ENCODE data around the gene ETV5. TPM values are rescaled to one million over a fixed set of nuclear protein-coding genes. Genes with fewer than 3 reads are reported as not detected.

The ETV5 gene
- total and polyA plus RNA-seq, 9 of the 15 experiments (the other 6 are each of a cell fraction or from before 2014, with no cell fraction given): 9.2 to 25.9 (median 15.9) TPM

- no peak for TF ChIP-seq XRCC3 (IDR thresholded peaks at IDR 0.05)
- no peak for TF ChIP-seq ZBTB9 (CRISPR knock-in tag; IDR thresholded peaks at IDR 0.05)
- no peak for TF ChIP-seq MBD1 (CRISPR knock-in tag; IDR thresholded peaks at IDR 0.05)
These were observed 95.6 kb downstream of the ETV5 start (continued) for GRCh38 chr3:186013312-186013711.

- POLR2A ChIA-PET: interaction anchor here (0.6 kb wide), 1 partner anchor 166 kb away, joined by 3 read pairs; no protein-coding TSS in a partner anchor
These were observed 96.8 kb downstream of the ETV5 start for GRCh38 chr3:186012137-186012536.

More at GRCh38 chr3:186012137-186012536, 96.8 kb downstream of the ETV5 start:
- TF ChIP-seq E2F1 (CRISPR knock-in tag; IDR thresholded peaks at IDR 0.05): no peak
- 0 out of 6 replicates have a peak, but pooled peaks of 1 of the 3 experiments have one; percentile 6 for TF ChIP-seq CTCF (IDR thresholded peaks at IDR 0.05 in 2 of 3, conservative IDR thresholded peaks at IDR 0.05 in 1 of 3; ENCODE audit: insufficient read depth in 2 of 3, low read depth in 1 of 3, low read length in 3 of 3)
- BruUV-seq (replicated peaks): no TSS peak
- H3K79me2 ChIP-seq (ENCODE audit: control insufficient read depth, insufficient read depth, low read length): no peaks in the 10 kb centered on the region
- H2AFZ ChIP-seq (ENCODE audit: low read depth, low read length): no peak overlapping the region
- H3K9me3 ChIP-seq (replicated peaks; ENCODE audit: control insufficient read depth, insufficient read depth, low read depth, low read length): no peaks in the 10 kb centered on the region
- H3K27ac ChIP-seq (ENCODE audit: extremely low read depth, low read depth, low read length): no peak overlapping the region
- no peaks in the 10 kb centered on the region for H3K9me1 ChIP-seq (ENCODE audit: control insufficient read depth, insufficient read depth, low read length)
- intact Hi-C loops (cut with micrococcal nuclease): no loop called here
- DNase-seq (ENCODE audit: extremely low read depth in 1 of 4, low spot score in 3 of 4) (no peak), ATAC-seq (peak; percentile 77), FAIRE-seq (peak; percentile 67)
- no peaks in the 10 kb centered on the region for H3K36me3 ChIP-seq (ENCODE audit: control insufficient read depth, insufficient read depth, low read length)
- CTCF ChIA-PET (ENCODE audit: low intra/inter-chr PET ratio): no interaction called here
- H3K4me3 ChIP-seq: no peak overlapping the region
- no peaks in the 10 kb centered on the region for H4K20me1 ChIP-seq (replicated peaks; ENCODE audit: control insufficient read depth, insufficient read depth, low read length)
- WGBS (ENCODE audit: insufficient coverage, low coverage, missing lambda C conversion rate): 9% methylated on average over 4 of the region's 4 CpGs
- in situ Hi-C loops (cut with MboI): no loop called here
- no peaks in the 10 kb centered on the region for H3K4me1 ChIP-seq (replicated peaks in 1 of 2; ENCODE audit: control insufficient read depth in 2 of 2, insufficient read depth in 2 of 2, low read length in 2 of 2)
- no peak overlapping the region for H3K4me2 ChIP-seq (ENCODE audit: insufficient read depth, low read length)
- H3K27me3 ChIP-seq (ENCODE audit: control insufficient read depth in 2 of 2, insufficient read depth in 2 of 2, low read length in 2 of 2): peaks cover 17 to 33% of the 10 kb centered on the region in 2 experiments
- H3K9ac ChIP-seq (ENCODE audit: insufficient read depth in 1 of 2, low read depth in 2 of 2, low read length in 2 of 2): no peak overlapping the region

Data from K562 (cell line).